Ovary (tissue), 3 donors: ENCODE measurements around the gene ZNF837.

Experiments
- CTCF ChIP-seq, 3 donors: fragments of 450-650 bp in 2 of 3; fragments of 200-600 bp in 1 of 3; IDR thresholded peaks; one replicate each; pipeline versions ENCODE4 v1.5.1 to v1.8.0; 2016 to 2022; ENCODE audit warnings: antibody characterized with exemption in 3 of 3, mild to moderate bottlenecking in 1 of 3
- EP300 ChIP-seq: sonication (generic); formaldehyde crosslinking; IDR thresholded peaks from one replicate; pipeline ENCODE4 v1.6.1; 2017; ENCODE audit warnings: antibody characterized with exemption
- POLR2A ChIP-seq: fragments of 450-650 bp; IDR thresholded peaks from one replicate; pipeline ENCODE4 v1.6.1; 2017; ENCODE audit warnings: antibody characterized with exemption, mild to moderate bottlenecking, moderate library complexity
- donor health status: DM: no; HTN: no; CAD: no.

- TF ChIP-seq POLR2A (no peak), CTCF (IDR thresholded peaks at IDR 0.05) (no peak), EP300 (no peak)
Measured at GRCh38 chr19:58355908-58356765, 24.7 kb downstream of the ZNF837 start.
